ENCODE data around the gene CAPN8.

CAPN8 gene

GRCh38 chr1:223665592-223666312 lies at the start of gene CAPN8:
CAPN8 (minus strand) TSS chr1:223665701; CDS start chr1:223665646, 55 bp downstream.
- no peak for DNase-seq

GRCh38 chr1:223714849-223715603 lies 49.5 kb upstream of the CAPN8 start:
- no peak for DNase-seq

- no peak for DNase-seq
Measured at GRCh38 chr1:223714421-223714724, 48.9 kb upstream of the CAPN8 start.

- no peak for DNase-seq
Measured at GRCh38 chr1:223713546-223714420, 48.3 kb upstream of the CAPN8 start.

GRCh38 chr1:223712850-223713474 lies 47.5 kb upstream of the CAPN8 start:
- DNase-seq, result no peak

GRCh38 chr1:223712194-223712849 lies 46.8 kb upstream of the CAPN8 start, which contains the start of gene CAPN2:
CAPN2 (plus strand) TSS chr1:223712539; CDS start chr1:223712641, 102 bp downstream.
- no peak for DNase-seq

GRCh38 chr1:223711747-223712193 lies 46.3 kb upstream of the CAPN8 start:
- DNase-seq, result no peak

GRCh38 chr1:223711173-223711572 lies 45.7 kb upstream of the CAPN8 start:
- no peak for DNase-seq

- no peak for DNase-seq
Measured at GRCh38 chr1:223710179-223711133, 45.0 kb upstream of the CAPN8 start.

GRCh38 chr1:223709598-223709997 lies 44.1 kb upstream of the CAPN8 start:
- DNase-seq, result no peak

- no peak for DNase-seq
Measured at GRCh38 chr1:223708651-223709268, 43.3 kb upstream of the CAPN8 start.

GRCh38 chr1:223708001-223708359 lies 42.5 kb upstream of the CAPN8 start:
- DNase-seq, result no peak

- no peak for DNase-seq
Measured at GRCh38 chr1:223707256-223708000, 41.9 kb upstream of the CAPN8 start.

GRCh38 chr1:223706077-223706973 lies 40.8 kb upstream of the CAPN8 start:
- peak; percentile 65 for DNase-seq

GRCh38 chr1:223704921-223705878 lies 39.7 kb upstream of the CAPN8 start:
- no peak for DNase-seq

- no peak for DNase-seq
Measured at GRCh38 chr1:223703668-223704013, 38.1 kb upstream of the CAPN8 start.

All from NCI-H1105 treated with DMSO at 0.1 percent for 48 hours (cell line).